Retinal pigment epithelial cell (primary cell): ENCODE data around the gene CALY.

Source experiments
- DNase-seq: peaks from one replicate; pipeline ENCODE4 v3.0.0-alpha.2; 2010; ENCODE audit warnings: low read depth
- H3K4me3 ChIP-seq: 2 replicates; pipeline ENCODE4 v1.5.1; 2011; ENCODE audit warnings: mild to moderate bottlenecking, low read length, control low read depth, moderate library complexity
- TF ChIP-seq, protein P1 (sequence below): conservative IDR thresholded peaks from 2 replicates; pipeline ENCODE4 v1.5.1; 2011; ENCODE audit warnings: low read depth, low read length, control low read depth, inconsistent platforms

CALY gene

DNA sequence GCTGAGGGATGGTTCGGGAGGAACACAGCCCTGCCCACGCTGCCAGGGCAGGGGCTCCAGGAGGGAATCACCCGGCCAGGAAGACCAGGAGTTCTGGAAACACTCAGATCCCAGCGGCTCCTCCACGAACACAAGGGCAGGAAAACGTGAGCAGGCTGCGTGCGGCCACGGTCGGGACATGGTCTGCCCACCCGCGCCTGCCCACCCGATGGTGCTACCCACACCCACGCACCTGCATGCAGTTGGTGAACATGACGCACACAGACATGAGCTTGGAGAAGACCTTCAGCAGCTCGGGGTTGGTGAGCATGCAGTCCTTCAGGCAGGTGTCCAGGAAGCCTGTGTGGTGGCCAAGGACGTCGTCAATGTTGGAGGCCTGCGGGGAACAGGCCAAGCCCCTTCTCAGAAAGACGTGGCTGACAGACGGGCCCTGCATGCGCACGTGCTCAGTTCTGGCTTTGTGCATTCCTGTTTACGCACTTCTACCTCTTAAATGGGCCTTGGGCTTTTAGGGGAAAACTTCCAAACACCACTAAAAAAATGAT lies 53.8 kb downstream of the CALY start:
- TF ChIP-seq, protein P1, sequence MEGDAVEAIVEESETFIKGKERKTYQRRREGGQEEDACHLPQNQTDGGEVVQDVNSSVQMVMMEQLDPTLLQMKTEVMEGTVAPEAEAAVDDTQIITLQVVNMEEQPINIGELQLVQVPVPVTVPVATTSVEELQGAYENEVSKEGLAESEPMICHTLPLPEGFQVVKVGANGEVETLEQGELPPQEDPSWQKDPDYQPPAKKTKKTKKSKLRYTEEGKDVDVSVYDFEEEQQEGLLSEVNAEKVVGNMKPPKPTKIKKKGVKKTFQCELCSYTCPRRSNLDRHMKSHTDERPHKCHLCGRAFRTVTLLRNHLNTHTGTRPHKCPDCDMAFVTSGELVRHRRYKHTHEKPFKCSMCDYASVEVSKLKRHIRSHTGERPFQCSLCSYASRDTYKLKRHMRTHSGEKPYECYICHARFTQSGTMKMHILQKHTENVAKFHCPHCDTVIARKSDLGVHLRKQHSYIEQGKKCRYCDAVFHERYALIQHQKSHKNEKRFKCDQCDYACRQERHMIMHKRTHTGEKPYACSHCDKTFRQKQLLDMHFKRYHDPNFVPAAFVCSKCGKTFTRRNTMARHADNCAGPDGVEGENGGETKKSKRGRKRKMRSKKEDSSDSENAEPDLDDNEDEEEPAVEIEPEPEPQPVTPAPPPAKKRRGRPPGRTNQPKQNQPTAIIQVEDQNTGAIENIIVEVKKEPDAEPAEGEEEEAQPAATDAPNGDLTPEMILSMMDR = no peak
- no peak for DNase-seq
- no peak overlapping the region for H3K4me3 ChIP-seq

DNA sequence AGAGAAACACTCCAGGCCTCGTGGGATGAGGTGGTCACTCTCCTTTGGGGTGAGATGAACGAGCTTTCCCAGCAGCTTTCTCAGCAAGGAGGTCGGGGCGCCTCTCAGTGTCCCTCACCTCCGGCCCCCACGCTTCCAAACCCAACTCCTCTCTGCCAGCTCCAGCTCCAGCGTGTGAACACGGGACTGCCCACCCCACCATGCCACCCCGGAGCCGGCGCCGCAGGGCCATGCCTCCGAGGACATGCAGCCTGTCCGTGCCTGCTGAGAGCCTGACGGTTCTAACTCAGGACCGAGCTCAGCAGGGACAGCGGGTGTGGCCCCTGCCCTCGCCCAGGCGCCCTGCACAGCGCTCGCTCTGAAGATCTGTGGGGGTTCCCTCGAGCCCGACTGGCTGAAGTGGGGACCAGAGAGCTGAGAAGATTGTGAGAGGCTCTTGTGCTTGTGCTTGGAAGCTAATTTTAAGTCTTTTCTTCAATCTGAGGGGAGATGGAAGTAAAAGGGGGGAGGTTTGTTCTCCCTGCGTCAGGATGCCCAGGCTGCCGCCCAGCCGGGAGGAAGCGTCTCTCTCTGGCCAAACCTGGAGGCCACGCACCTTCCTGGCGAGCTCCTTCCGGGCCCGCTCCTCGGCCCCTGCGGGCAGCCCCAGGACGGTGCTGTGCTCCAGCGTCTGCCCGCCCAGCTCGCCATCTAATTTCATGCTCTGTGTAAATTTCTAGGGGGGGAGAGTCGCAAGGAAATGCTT lies 54.9 kb downstream of the CALY start:
- TF ChIP-seq, protein P1 = no peak
- no peak overlapping the region for H3K4me3 ChIP-seq

DNA sequence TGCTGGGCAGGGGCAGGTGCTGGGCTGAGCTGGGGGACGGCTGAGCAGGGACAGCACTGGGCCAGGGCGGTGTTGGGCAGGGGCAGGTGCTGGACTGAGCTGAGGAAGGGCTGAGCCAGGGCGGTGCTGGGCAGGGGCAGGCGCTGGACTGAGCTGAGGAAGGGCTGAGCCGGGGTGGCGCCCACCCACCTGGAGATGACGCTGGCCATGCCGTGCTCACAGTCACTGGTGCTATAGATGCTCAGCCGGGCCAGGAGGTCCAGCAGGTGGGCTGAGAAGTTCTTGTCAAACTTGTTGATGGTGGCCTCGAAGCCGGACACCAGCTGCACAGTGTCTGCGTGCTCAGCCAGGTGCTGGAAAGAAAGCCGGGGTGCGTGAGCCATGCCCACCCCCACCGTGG lies 55.6 kb downstream of the CALY start:
- no peak for DNase-seq
- H3K4me3 ChIP-seq = no peak overlapping the region
- TF ChIP-seq, protein P1 = no peak

More for the DNA sequence above, 54.9 kb downstream of the CALY start:
- DNase-seq = no peak

GRCh38 chr10:133280391-133281059 lies 56.2 kb downstream of the CALY start:
- TF ChIP-seq, protein P1 = no peak
- DNase-seq = no peak
- H3K4me3 ChIP-seq = no peak overlapping the region

- DNase-seq = no peak
- no peak overlapping the region for H3K4me3 ChIP-seq
- TF ChIP-seq, protein P1 = no peak
These were observed 57.1 kb downstream of the CALY start for GRCh38 chr10:133279326-133280226.

- TF ChIP-seq, protein P1 = no peak
- no peak overlapping the region for H3K4me3 ChIP-seq
- no peak for DNase-seq
These were observed 58.0 kb downstream of the CALY start for GRCh38 chr10:133278577-133279265.
